NCI-H226 (cell line): ENCODE data around the gene ZDHHC13.

ENCODE experiments used
- DNase-seq: peaks from one replicate; pipeline ENCODE4 v3.0.0-alpha.2; 2015

Gene ZDHHC13

GRCh38 chr11:19116971-19117759, at the start of gene ZDHHC13:
TSS of gene ZDHHC13 (plus strand) at chr11:19117168. CDS start at chr11:19117250, 82 bp downstream.
- DNase-seq: peak; percentile 89

- peak; percentile 74 for DNase-seq
Observed at GRCh38 chr11:19071255-19071654, 45.7 kb upstream of the ZDHHC13 start.

- DNase-seq: no peak
Observed at GRCh38 chr11:19072464-19072863, 44.5 kb upstream of the ZDHHC13 start.

GRCh38 chr11:19073454-19074415, 43.2 kb upstream of the ZDHHC13 start:
- no peak for DNase-seq

GRCh38 chr11:19075636-19076035, 41.3 kb upstream of the ZDHHC13 start:
- DNase-seq: no peak

- DNase-seq: peak; percentile 16
Observed at GRCh38 chr11:19076744-19077589, 40.0 kb upstream of the ZDHHC13 start.

GRCh38 chr11:19077965-19078364, 39.0 kb upstream of the ZDHHC13 start:
- no peak for DNase-seq

- peak; percentile 83 for DNase-seq
Observed at GRCh38 chr11:19079643-19080440, 37.1 kb upstream of the ZDHHC13 start.

- DNase-seq: no peak
Observed at GRCh38 chr11:19080579-19080993, 36.4 kb upstream of the ZDHHC13 start.

GRCh38 chr11:19083166-19083565, 33.8 kb upstream of the ZDHHC13 start:
- no peak for DNase-seq

GRCh38 chr11:19084661-19085315, 32.2 kb upstream of the ZDHHC13 start:
- no peak for DNase-seq

GRCh38 chr11:19087658-19088057, 29.3 kb upstream of the ZDHHC13 start:
- peak; percentile 60 for DNase-seq

GRCh38 chr11:19088791-19089190, 28.2 kb upstream of the ZDHHC13 start:
- DNase-seq: no peak

- no peak for DNase-seq
Observed at GRCh38 chr11:19089421-19089820, 27.5 kb upstream of the ZDHHC13 start.

GRCh38 chr11:19091366-19091765, 25.6 kb upstream of the ZDHHC13 start:
- peak; percentile 28 for DNase-seq

- no peak for DNase-seq
Observed at GRCh38 chr11:19092342-19092741, 24.6 kb upstream of the ZDHHC13 start.

- DNase-seq: no peak
Observed at GRCh38 chr11:19092850-19093249, 24.1 kb upstream of the ZDHHC13 start.

GRCh38 chr11:19093976-19094375, 23.0 kb upstream of the ZDHHC13 start:
- no peak for DNase-seq

- DNase-seq: no peak
Observed at GRCh38 chr11:19094859-19095258, 22.1 kb upstream of the ZDHHC13 start.

GRCh38 chr11:19099093-19099492, 17.9 kb upstream of the ZDHHC13 start:
- no peak for DNase-seq

- DNase-seq: no peak
Observed at GRCh38 chr11:19100885-19101284, 16.1 kb upstream of the ZDHHC13 start.
